ENCODE measurements around the gene HDAC4.

The HDAC4 gene

DNA sequence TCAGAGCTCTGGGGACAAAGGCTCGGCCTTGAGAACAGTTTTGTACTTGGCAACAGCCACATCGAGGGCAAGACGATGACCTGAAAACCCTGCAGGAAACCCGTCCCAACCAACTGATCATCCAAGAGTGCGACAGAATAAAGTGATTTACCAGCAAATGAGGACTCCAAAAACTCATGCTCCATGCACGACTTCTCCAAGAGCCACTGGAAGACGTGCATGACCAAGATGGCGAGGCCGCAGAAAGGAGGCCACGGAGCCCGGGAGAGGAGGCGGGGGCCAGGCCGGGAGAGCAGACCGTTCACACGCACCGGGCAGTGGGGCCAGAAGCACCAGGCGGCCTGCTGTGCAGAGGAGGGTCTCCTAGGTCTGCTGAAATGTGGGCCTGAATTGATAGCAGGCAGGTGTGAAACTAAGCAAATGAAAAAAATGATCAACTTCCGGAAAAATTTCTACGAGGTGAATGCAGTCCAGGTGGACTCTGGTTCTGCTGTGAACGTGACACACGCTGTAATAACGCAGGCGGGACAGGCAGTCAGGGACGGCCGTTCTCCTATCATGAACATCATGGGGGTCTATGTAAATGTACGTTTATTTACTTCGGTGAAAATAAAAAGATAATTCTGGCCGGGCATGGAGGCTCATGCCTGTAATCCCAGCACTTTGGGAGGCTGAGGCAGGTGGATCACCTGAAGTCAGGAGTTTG is 252.2 kb downstream of the HDAC4 start:
- peaks cover 9 to 14% of the 10 kb centered on the region in 2 experiments for H3K4me1 ChIP-seq (ENCODE audit: control insufficient read depth in 1 of 2, insufficient read depth in 1 of 2, low read depth in 1 of 2, low read length in 1 of 2)
- no peak overlapping the region for H3K27ac ChIP-seq
- H3K4me3 ChIP-seq (ENCODE audit: low read depth in 1 of 2, low read length in 1 of 2): no peak overlapping the region
- TF ChIP-seq, protein P1, sequence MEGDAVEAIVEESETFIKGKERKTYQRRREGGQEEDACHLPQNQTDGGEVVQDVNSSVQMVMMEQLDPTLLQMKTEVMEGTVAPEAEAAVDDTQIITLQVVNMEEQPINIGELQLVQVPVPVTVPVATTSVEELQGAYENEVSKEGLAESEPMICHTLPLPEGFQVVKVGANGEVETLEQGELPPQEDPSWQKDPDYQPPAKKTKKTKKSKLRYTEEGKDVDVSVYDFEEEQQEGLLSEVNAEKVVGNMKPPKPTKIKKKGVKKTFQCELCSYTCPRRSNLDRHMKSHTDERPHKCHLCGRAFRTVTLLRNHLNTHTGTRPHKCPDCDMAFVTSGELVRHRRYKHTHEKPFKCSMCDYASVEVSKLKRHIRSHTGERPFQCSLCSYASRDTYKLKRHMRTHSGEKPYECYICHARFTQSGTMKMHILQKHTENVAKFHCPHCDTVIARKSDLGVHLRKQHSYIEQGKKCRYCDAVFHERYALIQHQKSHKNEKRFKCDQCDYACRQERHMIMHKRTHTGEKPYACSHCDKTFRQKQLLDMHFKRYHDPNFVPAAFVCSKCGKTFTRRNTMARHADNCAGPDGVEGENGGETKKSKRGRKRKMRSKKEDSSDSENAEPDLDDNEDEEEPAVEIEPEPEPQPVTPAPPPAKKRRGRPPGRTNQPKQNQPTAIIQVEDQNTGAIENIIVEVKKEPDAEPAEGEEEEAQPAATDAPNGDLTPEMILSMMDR (IDR thresholded peaks at IDR 0.05): no peak
- no peaks in the 10 kb centered on the region for H3K9me3 ChIP-seq
- H3K36me3 ChIP-seq: peaks cover 95% of the 10 kb centered on the region
- H3K27me3 ChIP-seq: no peaks in the 10 kb centered on the region

DNA sequence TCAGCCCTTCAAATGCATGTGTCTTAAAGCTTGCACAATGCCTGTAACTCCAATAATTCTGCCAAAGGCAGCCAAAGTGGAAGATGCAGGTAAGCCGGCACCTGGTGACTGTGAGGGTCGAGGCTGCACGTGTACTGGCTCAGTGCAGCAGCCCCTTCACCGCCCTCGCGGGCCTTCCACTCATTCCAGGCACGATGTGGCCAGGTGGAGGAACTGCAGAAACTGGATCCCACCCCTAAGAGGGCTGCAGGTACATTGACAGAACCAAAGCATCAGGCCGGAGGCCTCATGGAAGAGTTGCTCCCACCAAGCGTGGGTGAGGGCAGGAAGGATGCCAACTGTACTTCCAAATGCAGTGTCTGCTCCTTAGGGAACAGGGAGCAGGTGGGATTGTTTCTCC is 253.4 kb downstream of the HDAC4 start:
- TF ChIP-seq, protein P1 (IDR thresholded peaks at IDR 0.05): no peak
- H3K9me3 ChIP-seq: no peaks in the 10 kb centered on the region
- no peak overlapping the region for H3K4me3 ChIP-seq (ENCODE audit: low read depth in 1 of 2, low read length in 1 of 2)
- H3K27ac ChIP-seq: no peak overlapping the region
- peaks cover 95% of the 10 kb centered on the region for H3K36me3 ChIP-seq
- H3K4me1 ChIP-seq (ENCODE audit: control insufficient read depth in 1 of 2, insufficient read depth in 1 of 2, low read depth in 1 of 2, low read length in 1 of 2): peaks cover 9 to 14% of the 10 kb centered on the region in 2 experiments
- no peaks in the 10 kb centered on the region for H3K27me3 ChIP-seq

DNA sequence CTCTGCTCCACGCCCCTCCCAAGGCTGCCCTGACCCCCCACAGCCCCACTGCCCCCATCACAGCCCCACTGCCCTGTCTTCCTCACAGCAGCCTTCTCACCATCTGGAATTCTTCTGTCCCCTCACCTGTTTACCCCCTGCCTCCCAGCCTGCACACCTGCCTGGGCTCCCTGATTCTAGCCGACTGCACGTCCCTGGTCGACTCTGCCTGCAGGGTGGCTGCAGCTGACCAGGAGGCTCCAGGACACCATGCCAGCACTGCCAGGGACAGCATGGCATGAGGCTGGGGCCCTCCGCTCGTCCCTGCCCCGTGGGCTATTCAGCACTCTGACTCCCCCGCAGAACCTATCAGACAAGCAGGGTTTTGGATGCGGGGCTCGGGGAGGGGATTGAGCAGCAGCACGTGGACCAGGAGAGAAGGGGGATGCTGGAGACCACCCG is 254.1 kb downstream of the HDAC4 start:
- H3K4me1 ChIP-seq (ENCODE audit: control insufficient read depth in 1 of 2, insufficient read depth in 1 of 2, low read depth in 1 of 2, low read length in 1 of 2): peaks cover 9 to 14% of the 10 kb centered on the region in 2 experiments
- H3K9me3 ChIP-seq: no peaks in the 10 kb centered on the region
- TF ChIP-seq, protein P1 (IDR thresholded peaks at IDR 0.05): no peak
- H3K4me3 ChIP-seq (ENCODE audit: low read depth in 1 of 2, low read length in 1 of 2): no peak overlapping the region
- no peaks in the 10 kb centered on the region for H3K27me3 ChIP-seq
- H3K27ac ChIP-seq: no peak overlapping the region
- peaks cover 95% of the 10 kb centered on the region for H3K36me3 ChIP-seq

DNA sequence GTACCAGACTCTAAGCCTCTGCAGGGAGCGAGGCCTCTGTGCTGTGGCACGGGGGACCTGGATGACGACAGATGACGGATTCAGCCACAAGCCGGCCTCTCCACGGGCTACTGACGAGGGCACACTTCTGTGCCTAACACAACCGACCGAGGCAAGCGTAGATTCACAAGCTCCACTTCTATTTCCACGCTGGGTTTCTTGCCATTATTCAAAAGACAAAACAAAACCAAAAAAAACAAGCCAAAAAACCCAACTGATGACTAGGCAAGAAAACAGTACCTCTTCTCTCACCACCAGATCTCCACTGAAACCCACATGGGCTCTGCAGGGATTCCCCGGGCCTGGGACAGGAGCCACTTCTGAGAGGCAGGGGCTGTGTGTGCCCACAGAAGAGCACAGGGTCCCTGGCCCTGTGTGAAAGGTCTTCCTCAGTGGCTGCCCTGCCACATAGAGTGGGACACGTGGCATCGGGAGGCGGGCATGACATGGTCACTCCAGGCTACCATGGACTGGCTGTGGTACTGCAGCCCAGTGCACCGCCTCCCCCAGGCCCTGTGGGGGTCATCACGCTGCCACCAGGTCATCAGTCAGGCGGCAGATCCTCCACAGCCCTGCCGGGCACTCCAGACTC is 254.7 kb downstream of the HDAC4 start:
- Histone ChIP-seq H3K4me1 (ENCODE audit: control insufficient read depth in 1 of 2, insufficient read depth in 1 of 2, low read depth in 1 of 2, low read length in 1 of 2) (peaks cover 5 to 7% of the 10 kb centered on the region in 2 experiments), H3K27ac (no peak overlapping the region), H3K9me3 (no peaks in the 10 kb centered on the region), H3K27me3 (no peaks in the 10 kb centered on the region), H3K36me3 (peaks cover 95% of the 10 kb centered on the region), H3K4me3 (ENCODE audit: low read depth in 1 of 2, low read length in 1 of 2) (no peak overlapping the region)
- TF ChIP-seq, protein P1 (IDR thresholded peaks at IDR 0.05): no peak

DNA sequence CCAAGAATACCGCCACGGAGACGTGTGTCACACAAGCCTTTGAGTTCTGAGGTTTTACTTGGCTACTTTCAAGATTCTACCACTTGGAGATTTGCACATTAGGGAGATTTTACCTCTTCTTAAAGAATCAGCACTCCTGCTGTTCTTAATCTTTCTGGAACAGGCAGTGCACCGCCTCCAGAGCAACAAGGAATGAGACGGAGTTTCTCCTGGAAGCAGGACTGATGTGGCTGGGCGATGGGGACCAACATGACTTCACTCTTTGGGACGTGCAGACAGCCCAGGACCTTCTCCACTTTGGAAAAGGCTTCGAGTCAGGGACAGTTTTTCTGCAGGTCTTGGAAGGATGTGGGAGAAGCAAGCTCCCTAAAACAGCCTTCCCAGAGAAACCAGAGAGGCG is 255.2 kb downstream of the HDAC4 start:
- H3K36me3 ChIP-seq: peaks cover 96% of the 10 kb centered on the region
- no peak overlapping the region for H3K27ac ChIP-seq

More for the DNA sequence above, 255.2 kb downstream of the HDAC4 start:
- TF ChIP-seq, protein P1 (IDR thresholded peaks at IDR 0.05): no peak
- H3K9me3 ChIP-seq: no peaks in the 10 kb centered on the region
- H3K4me3 ChIP-seq (ENCODE audit: low read depth in 1 of 2, low read length in 1 of 2): no peak overlapping the region
- H3K4me1 ChIP-seq (ENCODE audit: control insufficient read depth in 1 of 2, insufficient read depth in 1 of 2, low read depth in 1 of 2, low read length in 1 of 2): peaks cover 0 to 2% of the 10 kb centered on the region in 2 experiments
- no peaks in the 10 kb centered on the region for H3K27me3 ChIP-seq
